Mesenchymal stem cell (in vitro differentiated cells and primary cell): Measurements from ENCODE around the gene KXD1.

Experiments used
- DNase-seq: peaks from one replicate; pipeline ENCODE4 v3.0.0-alpha.2; 2013
- H2AFZ ChIP-seq: one replicate; pipeline ENCODE4 v1.6.1; 2013; ENCODE audit warnings: low read depth, mild to moderate bottlenecking, control low read depth, inconsistent platforms, low read length, moderate library complexity
- H2AK5ac ChIP-seq: 2 replicates; pipeline ENCODE4 v1.6.1; 2013; ENCODE audit warnings: low read length, moderate library complexity, mild to moderate bottlenecking, inconsistent platforms; ENCODE audit not compliant: severe bottlenecking
- H2BK120ac ChIP-seq: one replicate; pipeline ENCODE4 v1.6.1; 2013; ENCODE audit warnings: low read depth, mild to moderate bottlenecking, inconsistent platforms, low read length, moderate library complexity
- H2BK12ac ChIP-seq, 2 experiments: one replicate each; pipeline ENCODE4 v1.6.1; 2013; ENCODE audit warnings: inconsistent platforms in 2 of 2, low read length in 2 of 2, mild to moderate bottlenecking in 2 of 2, moderate library complexity in 2 of 2, control low read depth in 1 of 2
- H2BK15ac ChIP-seq: one replicate; pipeline ENCODE4 v1.6.1; 2013; ENCODE audit warnings: mild to moderate bottlenecking, low read depth, inconsistent platforms; ENCODE audit not compliant: poor library complexity, severe bottlenecking
- H2BK5ac ChIP-seq: 2 replicates; pipeline ENCODE4 v1.6.1; 2013; ENCODE audit warnings: low read depth, mild to moderate bottlenecking, low read length, control low read depth, inconsistent platforms; ENCODE audit not compliant: poor library complexity, severe bottlenecking
- H3K14ac ChIP-seq, 2 experiments: one replicate each; pipeline ENCODE4 v1.6.1; 2013; ENCODE audit warnings: inconsistent platforms in 2 of 2, low read length in 2 of 2, control low read depth in 1 of 2, mild to moderate bottlenecking in 1 of 2, moderate library complexity in 1 of 2
- H3K18ac ChIP-seq, 2 experiments: one replicate each; pipeline ENCODE4 v1.6.1; 2013; ENCODE audit warnings: inconsistent platforms in 2 of 2, low read length in 2 of 2, control low read depth in 1 of 2, low read depth in 1 of 2, mild to moderate bottlenecking in 1 of 2
- H3K23ac ChIP-seq, 2 experiments: one replicate each; pipeline ENCODE4 v1.6.1; 2013; ENCODE audit warnings: inconsistent platforms in 2 of 2, low read length in 2 of 2, mild to moderate bottlenecking in 2 of 2, moderate library complexity in 2 of 2, control low read depth in 1 of 2
- H3K27ac ChIP-seq: 2 replicates; pipeline ENCODE4 v1.5.1; 2013; ENCODE audit warnings: mild to moderate bottlenecking, moderate library complexity, low read length, control low read depth, inconsistent platforms; ENCODE audit not compliant: poor library complexity, severe bottlenecking
- H3K27me3 ChIP-seq, 2 experiments: 2 replicates each; pipeline versions ENCODE4 v1.6.1 to v1.7.0; 2013; ENCODE audit warnings: low read length in 2 of 2, mild to moderate bottlenecking in 2 of 2, moderate library complexity in 2 of 2, control low read depth in 1 of 2, inconsistent platforms in 1 of 2; ENCODE audit not compliant: control insufficient read depth in 1 of 2, insufficient read depth in 1 of 2
- H3K36me3 ChIP-seq, 2 experiments: 2 replicates each; pipeline versions ENCODE4 v1.6.1 to v1.7.0; 2013; ENCODE audit warnings: low read length in 2 of 2, control low read depth in 1 of 2, inconsistent platforms in 1 of 2, low read depth in 1 of 2, mild to moderate bottlenecking in 1 of 2; ENCODE audit not compliant: insufficient read depth in 2 of 2, control insufficient read depth in 1 of 2
- H3K4ac ChIP-seq, 2 experiments: one replicate each; pipeline ENCODE4 v1.6.1; 2013; ENCODE audit warnings: inconsistent platforms in 2 of 2, low read length in 2 of 2, mild to moderate bottlenecking in 2 of 2, moderate library complexity in 2 of 2, control low read depth in 1 of 2, low read depth in 1 of 2
- H3K4me1 ChIP-seq: 2 replicates; pipeline ENCODE4 v1.6.1; 2013; ENCODE audit warnings: low read depth, low read length, control low read depth; ENCODE audit not compliant: control insufficient read depth, insufficient read depth
- H3K4me2 ChIP-seq: 2 replicates; pipeline ENCODE4 v1.6.1; 2013; ENCODE audit warnings: low read length, mild to moderate bottlenecking, inconsistent platforms; ENCODE audit not compliant: poor library complexity, severe bottlenecking
- H3K4me3 ChIP-seq, 2 experiments: 2 replicates each; pipeline versions ENCODE4 v1.5.1 to v1.7.0; 2013; ENCODE audit warnings: low read length in 2 of 2, mild to moderate bottlenecking in 2 of 2, control low read depth in 1 of 2, low read depth in 1 of 2; ENCODE audit not compliant: insufficient read depth in 1 of 2
- H3K79me1 ChIP-seq: replicated peaks from 2 replicates; pipeline ENCODE4 v1.6.1; 2013; ENCODE audit warnings: mild to moderate bottlenecking, control low read depth, low read length, inconsistent platforms; ENCODE audit not compliant: poor library complexity, severe bottlenecking
- H3K9ac ChIP-seq: 2 replicates; pipeline ENCODE4 v1.7.0; 2013; ENCODE audit warnings: mild to moderate bottlenecking, low read length, moderate library complexity
- H3K9me3 ChIP-seq: 2 replicates; pipeline ENCODE4 v1.7.0; 2013; ENCODE audit warnings: mild to moderate bottlenecking, low read length; ENCODE audit not compliant: control insufficient read depth
- H4K8ac ChIP-seq: one replicate; pipeline ENCODE4 v1.6.1; 2013; ENCODE audit warnings: inconsistent platforms, mild to moderate bottlenecking, low read length, moderate library complexity
- H4K91ac ChIP-seq: one replicate; pipeline ENCODE4 v1.6.1; 2013; ENCODE audit warnings: mild to moderate bottlenecking, low read length, inconsistent platforms
- WGBS: methylation state at CpG from one replicate; pipeline ENCODE4 v1.1.7; 2013; ENCODE audit warnings: mixed read lengths; 5-methylcytosine and 5-hydroxymethylcytosine counted together

Gene KXD1

DNA sequence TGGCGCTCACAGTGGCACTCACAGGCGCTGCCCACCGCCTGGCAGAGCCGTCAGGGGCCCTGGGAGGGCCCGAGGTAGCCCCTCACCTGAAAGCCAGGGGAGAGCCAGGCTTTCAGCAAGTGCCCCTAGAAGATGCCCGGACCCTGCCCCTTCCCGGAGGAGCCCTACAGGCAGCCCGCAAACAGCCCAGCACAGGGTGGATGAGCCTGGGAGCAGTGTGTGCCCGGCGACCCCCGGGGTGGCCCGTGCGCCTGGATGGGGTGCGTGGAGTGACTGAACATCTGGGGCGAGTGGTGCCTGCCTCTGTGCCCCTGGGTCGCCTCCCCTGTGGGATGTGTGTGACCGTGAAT is 47.5 kb downstream of the KXD1 start:
- no peak overlapping the region for H3K9ac ChIP-seq
- no peak overlapping the region for H3K27ac ChIP-seq
- no peak overlapping the region for H2BK120ac ChIP-seq
- 16% methylated on average over 17 of the region's 17 CpGs for WGBS
- H3K4me1 ChIP-seq = peaks cover 26% of the 10 kb centered on the region
- no peak for DNase-seq
- H3K4ac ChIP-seq = peak overlapping the region in 1 of 2 experiments; percentile 13
- H3K27me3 ChIP-seq = peaks cover 43 to 69% of the 10 kb centered on the region in 2 experiments
- H3K18ac ChIP-seq = no peak overlapping the region
- H4K91ac ChIP-seq = no peak overlapping the region
- H3K4me3 ChIP-seq = peak overlapping the region in 1 of 2 experiments; percentile 62
- H2BK5ac ChIP-seq = no peak overlapping the region
- H3K9me3 ChIP-seq = no peaks in the 10 kb centered on the region
- H3K23ac ChIP-seq = peak overlapping the region in 1 of 2 experiments; percentile 34
- H3K36me3 ChIP-seq = no peaks in the 10 kb centered on the region
- no peak overlapping the region for H4K8ac ChIP-seq
- no peaks in the 10 kb centered on the region for H3K79me1 ChIP-seq
- no peak overlapping the region for H3K4me2 ChIP-seq
- H2AFZ ChIP-seq = no peak overlapping the region
- H2BK15ac ChIP-seq = no peak overlapping the region
- H2AK5ac ChIP-seq = no peak overlapping the region
- H2BK12ac ChIP-seq = no peak overlapping the region
- H3K14ac ChIP-seq = peak overlapping the region in 1 of 2 experiments; percentile 35

DNA sequence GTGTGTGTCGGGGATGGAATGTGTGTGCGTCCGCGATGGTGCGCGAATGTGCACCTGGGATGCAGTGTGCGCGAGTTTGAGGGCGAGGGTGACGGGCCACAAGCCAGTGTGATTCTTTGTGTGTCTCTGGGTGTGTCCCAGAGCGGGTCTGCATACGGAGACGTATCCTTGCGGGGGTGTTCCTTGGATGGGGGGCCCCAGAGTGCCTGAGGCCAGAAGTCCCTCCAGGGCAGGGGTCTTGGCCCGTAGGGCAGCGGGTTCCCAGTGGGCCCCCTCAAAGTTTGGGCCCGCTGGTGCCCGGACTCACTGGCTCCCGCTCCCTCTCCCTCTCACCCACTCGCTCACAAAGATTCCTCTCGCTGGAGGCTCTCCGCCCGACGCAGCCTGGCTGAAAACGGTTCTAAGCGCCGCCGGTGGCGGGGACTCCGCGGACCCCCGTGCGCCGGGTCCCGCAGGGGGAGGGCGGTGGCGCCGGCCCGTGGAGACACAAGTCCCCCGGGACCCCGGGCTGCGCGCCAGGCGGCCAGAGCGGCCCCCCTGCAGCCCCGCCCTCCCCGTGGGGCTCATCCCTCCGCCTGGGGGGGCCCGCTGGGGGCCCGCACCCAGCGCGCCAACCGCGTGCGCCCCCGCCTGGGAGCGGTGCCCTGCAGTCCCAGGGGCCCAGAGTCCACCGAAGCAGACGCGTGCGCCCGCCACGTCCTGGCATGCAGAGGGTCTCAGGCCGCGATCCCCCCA is 48.0 kb downstream of the KXD1 start:
- H3K79me1 ChIP-seq = no peaks in the 10 kb centered on the region
- H3K23ac ChIP-seq = peak overlapping the region in 1 of 2 experiments; percentile 34
- H2BK12ac ChIP-seq = no peak overlapping the region
- no peak overlapping the region for H3K18ac ChIP-seq
- H3K36me3 ChIP-seq = no peaks in the 10 kb centered on the region
- no peaks in the 10 kb centered on the region for H3K9me3 ChIP-seq
- DNase-seq = no peak
- H3K4ac ChIP-seq = peak overlapping the region in 1 of 2 experiments; percentile 13
- no peak overlapping the region for H3K4me2 ChIP-seq
- no peak overlapping the region for H2BK15ac ChIP-seq
- H2BK5ac ChIP-seq = no peak overlapping the region
- H4K8ac ChIP-seq = no peak overlapping the region
- peaks cover 30% of the 10 kb centered on the region for H3K4me1 ChIP-seq
- WGBS = 4% methylated on average over 59 of the region's 65 CpGs
- H4K91ac ChIP-seq = no peak overlapping the region
- H3K9ac ChIP-seq = no peak overlapping the region
- H3K4me3 ChIP-seq = peak overlapping the region in 1 of 2 experiments; percentile 62
- no peak overlapping the region for H2AK5ac ChIP-seq
- no peak overlapping the region for H3K27ac ChIP-seq
- H3K27me3 ChIP-seq = peaks cover 47 to 73% of the 10 kb centered on the region in 2 experiments
- no peak overlapping the region for H2AFZ ChIP-seq
- no peak overlapping the region for H3K14ac ChIP-seq
- H2BK120ac ChIP-seq = no peak overlapping the region

DNA sequence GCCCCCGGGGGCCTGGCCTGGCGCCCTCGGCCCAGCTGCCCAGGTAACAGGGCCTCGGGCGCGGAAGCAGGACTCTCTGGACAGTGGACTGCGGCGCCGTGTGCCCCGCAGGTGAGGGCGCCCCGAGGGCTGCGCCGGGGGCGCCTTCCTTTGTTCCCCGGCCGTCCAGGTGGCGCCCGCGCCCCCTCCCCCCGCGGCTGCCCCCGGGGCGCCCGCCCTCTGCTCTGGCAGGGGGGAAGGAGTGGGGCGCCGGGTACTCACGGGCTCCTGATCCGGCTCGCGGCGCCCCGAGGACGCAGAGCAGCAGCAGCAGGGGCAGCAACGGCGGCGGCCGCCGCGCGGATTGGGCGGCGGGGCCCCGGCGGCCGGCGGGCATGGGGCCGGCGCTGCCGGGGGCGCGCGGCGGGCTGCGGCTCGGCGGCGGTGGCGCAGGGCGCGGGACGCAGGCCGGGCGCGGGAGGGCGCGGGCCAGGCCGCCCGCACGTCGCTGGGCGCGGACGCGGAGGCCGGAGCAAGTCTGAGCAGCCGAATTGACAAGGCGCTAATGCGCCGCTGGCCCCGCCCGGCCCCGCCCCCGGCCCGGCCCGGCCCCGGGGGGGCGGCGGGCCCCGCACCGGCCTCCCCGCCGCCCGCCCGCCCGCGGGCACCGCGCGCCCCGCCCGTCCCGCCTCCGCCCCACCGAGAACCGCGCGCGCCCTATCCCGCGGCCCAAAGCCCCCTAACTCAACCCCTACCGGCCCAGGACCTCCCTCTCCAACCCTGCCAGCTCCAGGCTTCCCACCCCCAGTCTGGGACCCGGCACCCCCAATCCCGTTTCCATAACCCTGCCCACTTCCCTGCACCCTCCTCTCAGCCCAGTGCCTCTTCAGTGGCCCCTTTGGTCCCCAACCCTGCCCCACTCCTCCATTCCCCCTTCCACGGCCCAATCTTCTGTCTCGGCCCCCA is 48.9 kb downstream of the KXD1 start, which contains the start of gene CRLF1:
TSS of gene CRLF1 (minus strand) at position 519 of the 945 bp plus-strand sequence. CDS start at position 376, 143 bp downstream.
- Histone ChIP-seq H3K27ac (no peak within 1 kb of the TSS), H2BK120ac (no peak within 1 kb of the TSS)
- DNase-seq = no peak

More for the DNA sequence above, 48.9 kb downstream of the KXD1 start, which contains the start of gene CRLF1:
- Histone ChIP-seq H3K9ac (peak within 1 kb of the TSS; percentile 26), H3K4me1 (peaks cover 36% of the 10 kb centered on the region), H3K14ac (no peak within 1 kb of the TSS), H4K91ac (no peak within 1 kb of the TSS), H3K18ac (no peak within 1 kb of the TSS), H3K4ac (no peak within 1 kb of the TSS), H3K4me2 (no peak within 1 kb of the TSS), H3K36me3 (no peaks in the 10 kb centered on the region), H3K79me1 (no peaks in the 10 kb centered on the region), H3K9me3 (no peaks in the 10 kb centered on the region), H3K27me3 (peaks cover 53 to 81% of the 10 kb centered on the region in 2 experiments), H2BK5ac (no peak within 1 kb of the TSS), H4K8ac (no peak within 1 kb of the TSS), H2BK12ac (no peak within 1 kb of the TSS), H3K4me3 (peak within 1 kb of the TSS in 1 of 2 experiments; percentile 65), H2AFZ (no peak within 1 kb of the TSS), H3K23ac (no peak within 1 kb of the TSS), H2AK5ac (no peak within 1 kb of the TSS), H2BK15ac (no peak within 1 kb of the TSS)
- 2% methylated on average over 48 of the region's 116 CpGs for WGBS
